Measurements from ENCODE around the gene ABCA6.
"Not testable (repeated sequence)": the region's sequence is repeated elsewhere in the genome, so short reads cannot be mapped to it uniquely, and the experiment has no call there.

- TF ChIP-seq CTCF (conservative IDR thresholded peaks at IDR 0.05; ENCODE audit: low read depth, low read length); EZH2 (IDR thresholded peaks at IDR 0.05; ENCODE audit: borderline replicate concordance, low read depth, low read length, poor library complexity, severe bottlenecking): not testable (repeated sequence)
Measured at GRCh38 chr17:69073392-69073791, 68.3 kb downstream of the ABCA6 start.
